GM21723 (cell line): Measurements from ENCODE around the gene VGLL4.
A peak's percentile ranks its signal among the peaks of the same experiment; 100 is the strongest.

ENCODE experiments used
- ATAC-seq: cut with Tn5 transposase; IDR thresholded peaks from one replicate; pipeline ENCODE4 v1.9.1; 2021; ENCODE audit warnings: mild to moderate bottlenecking, moderate library complexity; ENCODE audit not compliant: unreplicated experiment

VGLL4 gene

DNA sequence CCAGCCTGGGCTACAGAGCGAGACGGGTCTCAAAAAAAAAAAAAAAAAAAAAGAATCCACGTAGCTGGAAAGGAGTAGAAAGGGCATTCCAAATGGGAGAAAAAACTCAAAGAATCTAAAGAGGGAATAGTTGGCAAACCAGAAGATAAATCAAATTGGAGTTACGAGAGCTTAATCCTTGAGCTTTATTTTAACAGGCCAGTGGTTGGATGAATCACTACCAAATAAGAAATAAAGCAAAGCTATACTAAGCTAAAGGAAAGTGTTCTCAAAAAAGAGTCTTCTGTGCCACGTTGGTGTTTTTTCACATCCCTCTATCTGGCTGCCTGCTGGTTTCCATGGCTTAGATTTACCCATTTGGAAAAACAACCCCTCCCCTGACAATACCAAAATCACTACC is 14.0 kb downstream of the VGLL4 start:
- ATAC-seq: no peak

DNA sequence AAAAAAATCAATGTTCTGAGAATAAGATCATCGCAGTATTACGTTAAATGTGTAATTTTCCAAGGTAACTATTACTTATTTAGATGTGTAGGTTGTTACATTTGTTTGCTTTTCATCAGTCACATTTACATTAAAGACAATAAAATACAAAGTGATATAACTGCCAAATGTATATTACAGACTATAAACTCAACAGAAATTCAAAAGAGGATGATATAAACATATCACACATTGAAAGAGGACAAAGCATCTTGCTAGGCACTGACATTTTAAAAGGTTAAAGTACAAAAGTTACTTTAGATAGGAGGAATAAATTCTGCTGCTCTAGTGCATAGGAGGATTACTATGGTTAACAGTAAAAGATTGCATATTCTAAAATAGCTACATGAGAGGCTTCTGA is 16.1 kb downstream of the VGLL4 start:
- no peak for ATAC-seq

DNA sequence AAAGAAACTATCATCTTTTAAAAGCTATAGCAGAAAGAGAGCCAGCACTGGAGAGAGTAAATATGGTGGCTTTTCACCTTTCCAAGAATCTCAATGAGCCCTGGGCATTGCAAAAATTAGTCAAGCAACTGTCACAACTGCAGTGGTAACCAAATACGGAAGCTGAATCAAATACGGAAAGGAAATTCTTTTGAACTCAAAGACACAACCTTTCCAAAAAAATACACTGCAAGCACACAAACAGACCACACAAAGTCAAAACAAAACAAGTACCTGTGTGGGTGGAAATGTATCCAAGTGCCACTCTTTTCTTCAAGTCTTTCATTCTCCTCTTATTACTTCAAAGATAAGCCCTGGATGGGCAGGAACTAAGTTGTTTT is 17.6 kb downstream of the VGLL4 start:
- peak; percentile 76 for ATAC-seq

DNA sequence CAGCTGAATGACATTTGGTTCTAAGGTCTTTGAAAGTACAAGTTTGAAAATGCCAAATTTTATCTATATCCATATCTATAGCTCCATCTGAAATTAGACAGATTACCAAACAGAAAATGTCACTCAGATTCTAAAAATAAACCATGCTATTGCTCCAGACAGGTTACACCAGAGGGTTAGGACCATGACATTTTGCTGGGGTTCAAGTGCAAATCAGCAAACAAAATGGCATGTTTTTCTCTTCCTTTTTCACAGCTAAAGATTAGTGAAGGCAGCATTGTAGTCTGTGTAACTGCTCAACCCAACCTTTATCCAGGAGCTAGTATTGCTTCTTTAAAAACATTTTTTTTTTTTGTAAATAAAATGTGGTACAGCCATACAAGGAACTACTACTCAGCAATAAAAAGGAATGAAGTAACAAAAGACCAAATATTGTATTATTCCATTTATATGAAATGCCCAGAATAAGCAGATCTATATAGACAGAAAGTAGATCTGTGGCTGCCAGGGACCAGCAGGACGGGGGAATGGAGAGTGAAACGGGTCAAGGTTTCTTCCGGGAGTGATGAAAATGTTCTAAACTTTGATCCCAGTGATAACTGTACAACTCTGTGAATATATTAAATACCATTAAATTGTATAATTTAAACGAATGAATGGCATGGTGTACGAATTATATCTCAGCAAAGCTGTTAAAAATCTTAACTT is 18.2 kb downstream of the VGLL4 start:
- ATAC-seq: no peak

DNA sequence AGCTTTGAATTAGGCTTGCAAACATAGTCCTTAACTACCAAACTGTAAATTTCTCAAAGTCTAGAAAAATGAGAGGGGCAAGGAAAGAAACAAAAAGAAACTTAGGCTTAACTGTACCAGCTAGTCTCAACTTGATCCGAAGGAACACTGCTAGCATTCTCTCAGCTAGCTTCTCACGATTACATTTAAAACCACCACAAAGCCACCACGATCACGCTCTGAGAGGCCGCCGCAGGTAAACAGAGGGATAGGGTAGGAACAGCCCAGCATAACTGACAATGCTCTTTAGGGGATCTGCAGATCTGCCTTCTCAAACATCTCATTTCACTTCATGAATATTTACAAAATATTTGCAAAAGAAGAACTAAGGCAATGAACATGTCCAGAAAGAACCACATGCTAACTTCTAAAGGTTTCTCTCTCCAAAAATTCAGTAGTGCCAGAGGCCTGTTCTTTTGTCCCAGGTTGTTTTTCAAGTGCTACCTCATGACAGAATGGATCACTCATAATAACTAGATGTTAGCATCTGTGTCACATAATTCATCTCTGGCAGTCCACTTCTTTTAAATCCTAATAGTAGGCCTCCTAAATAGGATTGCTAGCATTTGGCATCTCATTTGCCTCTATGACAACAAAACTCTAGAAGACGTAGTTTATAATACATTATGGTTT is 18.9 kb downstream of the VGLL4 start:
- no peak for ATAC-seq

DNA sequence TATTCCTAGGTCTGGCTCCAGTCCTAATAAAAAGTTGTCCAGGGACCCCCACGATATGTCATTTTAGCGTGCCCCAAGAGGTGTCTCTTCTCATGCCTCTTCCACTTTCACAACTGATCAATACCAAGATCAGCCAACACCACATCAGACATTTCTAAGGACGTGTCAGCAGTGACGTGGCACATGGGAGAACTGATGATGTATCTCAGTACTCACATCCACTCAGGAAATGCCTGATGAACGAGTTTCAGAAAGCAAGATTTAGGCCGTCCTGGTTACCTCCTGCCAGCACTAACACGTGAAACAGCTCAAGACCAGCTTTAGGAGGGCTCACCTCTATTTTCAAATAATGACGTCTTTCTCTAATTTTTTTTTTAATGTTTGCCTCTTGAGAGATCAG is 19.6 kb downstream of the VGLL4 start:
- peak; percentile 42 for ATAC-seq

DNA sequence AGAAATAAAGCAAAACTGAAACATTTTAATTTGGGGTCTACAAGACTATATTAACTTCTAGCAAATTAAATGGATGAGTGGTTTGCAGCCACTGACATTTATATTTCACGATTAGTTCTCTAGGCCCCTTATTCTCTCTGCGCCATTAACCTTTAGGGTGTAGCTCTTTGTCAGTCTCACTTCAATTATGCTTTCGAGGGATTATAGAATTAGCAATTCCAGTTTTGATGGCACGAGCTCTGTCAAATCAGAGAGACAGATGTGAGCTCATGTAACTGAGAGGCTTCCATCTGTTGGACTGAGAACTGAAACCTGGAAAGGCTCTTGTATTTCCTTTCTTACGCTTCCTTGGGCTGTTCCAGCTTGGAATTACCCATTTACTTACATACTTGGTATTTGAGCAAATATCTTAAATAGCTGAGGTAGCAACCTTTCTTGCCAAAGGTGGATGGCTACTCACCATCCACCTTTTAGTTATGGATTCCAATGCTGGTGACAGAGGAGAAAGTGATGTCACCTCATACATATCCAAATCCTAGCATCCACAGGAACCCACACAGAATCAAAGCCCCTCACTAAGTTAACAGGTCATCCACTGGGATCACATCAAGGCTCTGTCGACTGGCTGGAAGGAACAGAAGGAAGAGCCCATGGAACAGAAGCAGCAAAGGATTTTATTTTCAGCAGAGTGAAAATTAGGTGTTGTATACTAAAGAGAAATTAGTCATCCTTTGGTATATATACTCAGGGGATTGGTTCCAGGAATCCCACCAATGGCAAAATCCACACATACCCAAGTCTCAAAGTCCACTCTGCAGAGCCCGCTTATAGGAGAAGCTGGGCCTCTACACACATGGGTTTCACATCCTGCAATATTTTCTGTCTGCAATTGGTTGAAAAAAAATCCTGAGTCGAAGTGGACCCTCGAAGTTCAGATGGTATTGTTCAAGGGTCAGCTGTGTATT is 20.8 kb downstream of the VGLL4 start:
- no peak for ATAC-seq

DNA sequence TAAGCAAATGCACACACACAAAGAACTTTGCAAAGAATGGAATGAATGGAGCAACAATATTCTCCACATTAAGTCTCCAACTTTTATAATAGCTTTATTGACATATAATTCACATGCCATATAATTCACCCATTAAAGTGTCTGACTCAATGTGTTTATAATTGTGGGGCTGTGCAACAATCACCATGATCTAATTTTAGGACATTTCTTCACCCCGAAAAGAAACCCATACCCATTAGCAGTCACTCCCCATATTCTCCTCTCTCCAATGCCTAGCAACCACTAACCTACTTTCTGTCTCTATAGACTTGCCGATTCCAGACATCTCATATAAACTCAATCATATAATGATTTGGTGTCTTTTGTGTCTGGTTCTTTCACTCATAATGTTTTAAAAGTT is 22.6 kb downstream of the VGLL4 start:
- no peak for ATAC-seq

DNA sequence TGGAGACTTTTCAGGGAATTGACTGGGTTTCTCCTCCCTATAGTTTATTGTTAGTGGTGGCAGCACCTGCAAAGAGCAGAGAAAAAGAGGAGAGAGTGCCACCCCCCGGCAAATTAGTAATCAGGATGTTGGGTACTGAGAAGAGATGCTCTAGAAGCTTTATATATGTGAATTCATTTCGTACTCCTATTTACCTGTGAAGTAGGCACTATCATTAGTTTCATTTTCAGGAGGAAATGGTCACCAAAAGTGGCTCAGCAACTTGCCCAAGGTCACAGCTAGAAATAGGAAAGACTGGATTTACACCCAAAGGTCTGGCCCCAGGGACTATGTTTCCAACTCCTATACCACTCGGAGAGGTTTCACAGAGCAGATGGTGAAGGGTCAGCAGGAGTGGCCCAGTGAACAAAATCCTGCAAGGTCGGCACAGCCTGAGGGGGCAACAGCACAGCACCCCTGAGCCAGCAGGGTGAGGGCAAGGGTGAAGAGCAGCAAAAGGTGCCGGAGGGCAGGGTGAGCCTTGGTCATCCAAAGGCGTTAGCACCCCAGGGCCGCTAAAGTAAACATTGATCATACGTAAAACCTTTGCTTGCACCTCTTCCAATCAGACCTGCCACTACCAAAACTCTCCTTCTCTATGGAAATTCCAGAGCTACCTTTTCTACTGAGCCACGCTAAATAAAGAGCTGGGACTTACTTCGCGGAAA is 23.6 kb downstream of the VGLL4 start:
- no peak for ATAC-seq

DNA sequence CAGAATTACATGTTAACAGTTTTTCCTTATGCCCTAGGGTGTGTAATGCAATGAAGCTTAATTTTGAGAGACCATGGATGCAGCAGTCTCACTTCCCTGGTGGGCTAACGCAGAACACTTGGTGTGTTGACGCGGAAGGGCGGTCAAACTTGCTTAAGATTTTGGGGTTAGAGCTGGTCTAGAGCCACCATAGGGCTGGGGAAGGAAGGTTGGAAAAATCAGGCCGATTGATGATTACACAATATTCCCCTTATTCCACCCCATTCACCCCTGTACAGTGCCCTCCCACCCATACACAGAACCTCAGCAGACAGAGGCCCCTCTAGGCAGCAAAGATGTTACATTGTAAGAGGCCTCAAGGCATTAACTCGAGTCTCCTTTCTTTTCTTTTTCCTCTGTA is 24.3 kb downstream of the VGLL4 start:
- no peak for ATAC-seq

DNA sequence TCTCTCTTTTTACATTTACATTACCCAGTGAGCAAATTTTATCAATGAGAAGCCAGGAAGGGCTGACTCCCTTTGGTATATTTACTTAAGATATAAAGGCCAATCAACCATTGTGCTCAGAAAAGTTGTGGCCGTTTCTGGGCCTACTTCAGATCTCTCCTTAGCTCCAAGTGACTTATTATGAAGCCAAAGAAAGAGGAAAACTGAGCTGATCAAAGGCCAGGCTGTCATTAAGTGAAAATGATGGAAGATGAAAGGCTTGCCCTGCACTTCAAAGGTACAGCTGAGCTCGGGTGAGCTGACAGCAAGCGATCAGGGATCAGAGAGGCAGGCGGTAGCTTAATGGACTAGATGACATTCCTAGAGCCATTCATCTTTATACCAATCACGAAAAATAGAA is 24.8 kb downstream of the VGLL4 start:
- ATAC-seq: no peak

DNA sequence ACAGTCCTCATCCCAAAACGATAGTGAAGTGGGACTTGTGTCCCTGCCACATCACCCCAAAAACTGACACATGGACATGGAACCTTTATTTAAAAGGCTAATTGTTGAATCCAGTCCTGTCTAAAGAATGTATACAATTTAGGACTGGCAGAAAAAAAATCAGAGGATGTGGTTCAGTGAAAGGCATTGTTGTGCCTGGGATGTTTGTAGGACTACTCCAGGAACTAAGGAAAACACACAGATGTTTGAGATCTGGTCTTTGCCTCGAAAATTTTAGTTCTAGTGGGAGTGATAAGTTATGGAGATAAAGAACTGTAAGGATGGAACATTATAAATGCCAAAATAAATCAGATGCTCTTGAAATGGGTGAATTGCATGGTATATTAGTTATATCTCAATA is 27.2 kb downstream of the VGLL4 start:
- ATAC-seq: no peak

DNA sequence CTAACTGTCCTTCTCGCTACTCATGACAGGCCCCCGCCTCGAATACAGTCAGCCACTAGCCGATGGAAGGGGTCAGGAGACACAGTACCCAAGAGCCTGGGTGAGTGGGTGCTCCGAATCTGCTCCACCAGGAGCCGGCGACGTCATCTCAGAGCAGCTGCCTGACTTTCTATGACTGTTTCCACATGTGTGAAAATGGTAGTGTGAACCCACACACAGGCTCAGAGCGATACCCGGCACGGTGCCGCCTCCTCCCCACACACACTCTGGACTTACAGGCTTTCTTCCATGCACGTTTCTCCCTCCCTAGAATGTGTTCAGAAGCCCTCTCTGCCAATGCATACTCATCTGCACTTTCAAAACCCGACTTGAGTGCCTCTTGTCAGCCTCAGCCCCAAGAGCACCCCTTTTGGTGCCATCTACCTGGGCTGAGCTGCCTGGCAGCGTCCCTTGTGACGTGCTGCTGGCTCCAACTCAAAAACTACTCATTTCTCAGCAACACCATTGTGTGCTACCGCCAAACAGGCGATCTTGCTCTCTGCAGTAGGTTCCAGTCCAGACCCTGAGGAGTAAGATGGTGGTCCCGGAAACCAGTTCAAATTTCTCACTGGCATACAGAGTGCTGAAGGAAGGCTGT is 29.7 kb downstream of the VGLL4 start:
- no peak for ATAC-seq

DNA sequence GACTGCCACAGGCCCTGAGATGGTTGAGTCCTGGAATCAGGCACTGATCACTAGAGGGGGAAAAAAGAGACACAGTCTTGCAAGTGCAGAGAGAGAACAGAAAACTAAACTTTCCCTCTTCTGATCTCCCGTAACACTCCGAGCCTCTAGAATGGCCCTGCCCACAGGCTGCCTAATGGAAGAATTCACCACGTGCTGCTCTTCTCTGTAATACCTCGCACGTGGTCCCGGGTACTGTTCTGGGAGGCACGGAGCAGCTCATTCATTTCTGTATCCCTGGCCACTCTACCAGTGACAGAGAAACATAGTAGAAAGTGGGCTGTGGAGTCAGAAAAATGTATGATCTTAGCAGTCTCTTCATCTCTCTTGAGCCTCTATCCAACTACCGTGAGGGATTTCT is 30.4 kb downstream of the VGLL4 start:
- ATAC-seq: no peak

DNA sequence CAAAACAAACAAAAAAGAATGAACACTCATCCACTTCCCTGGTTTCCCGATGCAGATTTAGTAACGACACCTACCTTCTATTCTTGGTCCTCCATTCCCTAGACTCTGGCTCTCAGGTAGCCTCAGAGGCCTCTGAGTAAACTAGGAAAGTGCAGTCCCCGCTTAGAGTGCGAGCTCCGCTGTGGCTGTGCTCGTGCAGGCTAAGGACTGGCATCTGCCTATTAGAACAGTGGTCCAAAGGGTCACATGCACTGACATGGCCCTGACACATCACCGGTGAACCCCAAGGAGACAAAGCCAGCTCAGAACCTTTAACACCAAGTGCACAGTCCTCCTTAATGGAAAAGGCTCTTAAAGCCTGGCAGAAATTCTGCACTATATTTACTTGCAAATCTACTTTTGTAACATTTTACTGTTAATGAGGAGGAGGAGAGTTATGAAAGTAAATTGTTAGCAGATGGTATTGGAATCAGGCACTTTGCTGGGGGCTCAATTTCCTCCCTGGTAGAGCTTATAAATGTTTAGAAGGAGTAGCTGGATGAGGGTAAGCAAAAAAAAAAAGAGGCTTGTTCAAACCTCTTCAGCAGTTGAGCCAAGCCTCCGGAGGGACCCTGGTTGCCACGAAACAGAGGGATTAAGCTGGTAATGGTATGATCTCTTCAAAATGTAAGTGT is 31.1 kb downstream of the VGLL4 start:
- ATAC-seq: no peak

DNA sequence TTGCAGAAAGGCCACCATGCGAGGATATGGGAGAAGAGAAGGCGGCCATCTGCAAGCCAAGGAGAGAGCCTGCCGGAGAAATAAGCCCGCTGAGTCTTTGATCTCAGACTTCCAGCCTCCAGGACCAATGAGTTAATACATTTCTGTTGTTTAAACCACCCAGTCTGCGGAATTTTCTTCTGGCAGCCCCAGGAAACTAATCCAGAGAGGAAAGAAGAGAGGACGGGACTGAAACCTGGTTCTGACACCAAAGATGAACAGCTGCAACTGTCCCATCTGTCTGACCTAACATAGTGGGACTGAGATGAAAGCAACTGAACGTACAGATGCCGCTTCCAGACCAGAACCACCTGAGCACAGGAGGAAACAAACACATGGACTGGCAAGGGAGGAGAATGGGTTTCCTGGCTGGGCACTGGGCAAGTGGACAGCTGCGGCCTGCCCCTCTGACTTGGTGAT is 32.3 kb downstream of the VGLL4 start:
- no peak for ATAC-seq

DNA sequence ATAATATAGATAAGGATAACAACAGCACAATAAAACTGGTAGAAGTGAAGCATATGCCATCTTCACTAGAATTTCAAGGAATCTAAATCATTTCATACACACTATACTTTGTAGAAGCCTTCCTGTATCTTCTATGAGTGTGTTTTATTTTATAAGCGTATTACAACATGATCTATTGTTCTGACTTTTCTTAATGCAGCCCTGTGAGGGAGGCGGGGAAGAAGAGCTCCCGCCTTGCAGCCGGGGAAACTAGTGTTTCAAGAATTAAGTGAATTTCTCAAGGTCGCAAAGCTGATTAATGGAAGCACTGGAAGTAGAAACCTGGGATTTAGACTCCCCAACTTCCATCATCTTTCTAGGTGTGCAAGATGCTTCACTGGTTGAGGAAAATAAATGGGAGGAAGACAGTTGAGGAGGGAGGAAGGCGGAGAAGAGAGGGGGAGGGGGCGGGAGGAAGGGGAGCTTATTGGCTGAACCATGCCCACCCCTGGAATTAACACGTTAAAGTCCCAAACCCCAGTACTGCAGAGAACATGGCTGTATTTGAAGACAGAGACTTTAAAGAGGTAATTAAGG is 32.9 kb downstream of the VGLL4 start:
- no peak for ATAC-seq

DNA sequence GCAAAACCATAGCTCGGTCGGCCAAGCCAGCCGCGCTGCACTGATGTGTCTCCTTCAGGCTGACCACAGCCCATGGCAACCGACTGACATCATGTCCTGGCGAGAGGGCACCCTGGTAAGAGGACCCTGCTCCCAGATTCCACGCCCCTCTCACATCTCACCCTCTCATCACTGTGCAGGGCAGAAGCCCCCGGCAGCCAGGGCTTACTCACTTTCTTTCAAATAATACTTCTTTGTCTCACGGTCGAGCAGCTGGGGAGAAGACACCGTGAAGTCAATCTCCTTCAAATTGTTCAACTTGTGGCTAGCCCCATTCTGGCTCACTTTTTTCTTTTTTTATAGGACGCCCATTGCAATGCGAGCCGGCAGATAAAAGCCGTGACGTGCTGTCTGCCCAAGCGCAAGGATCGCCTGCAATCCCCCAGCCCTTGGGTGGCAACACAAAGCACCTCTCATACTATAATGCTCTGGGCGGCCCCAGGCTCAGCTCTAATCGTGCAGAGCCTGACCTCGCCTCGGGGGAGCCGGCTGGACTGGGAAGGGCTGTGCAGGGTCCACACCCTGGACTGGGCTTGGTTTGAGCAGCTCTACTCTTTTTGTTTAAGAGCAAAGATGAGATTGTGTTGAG is 33.6 kb downstream of the VGLL4 start:
- no peak for ATAC-seq

DNA sequence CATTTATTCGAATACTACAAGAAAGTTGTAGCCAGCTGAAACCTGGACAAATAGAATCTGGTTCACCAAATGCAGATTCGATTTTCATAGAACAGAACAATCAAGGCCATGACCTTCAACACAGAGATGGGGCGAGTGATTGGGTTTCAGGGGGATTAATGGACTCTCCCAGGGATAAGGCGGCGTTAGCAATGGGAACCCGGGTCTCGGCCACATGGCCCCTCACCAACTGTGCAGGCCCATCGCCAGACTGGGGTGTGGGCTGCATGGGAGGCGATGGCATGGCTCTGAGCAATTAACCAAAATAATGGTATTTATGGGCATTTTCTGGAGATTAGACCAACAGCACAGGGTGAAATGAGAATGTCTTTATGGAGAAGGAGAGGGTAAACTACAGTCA is 34.2 kb downstream of the VGLL4 start:
- no peak for ATAC-seq
